Prostate gland (tissue), 2 donors: Measurements from ENCODE around the gene DYSF. TPM values are rescaled to one million over a fixed set of nuclear protein-coding genes. Genes with fewer than 3 reads are reported as not detected.

ENCODE experiments used
- DNase-seq: peaks from one replicate; pipeline ENCODE4 v3.0.0-alpha.2; 2019; ENCODE audit warnings: low spot score
- H3K27ac ChIP-seq, 2 donors: fragments of 200-600 bp; sonication (generic); 2 replicates each; pipeline ENCODE4 v1.5.1; 2017 to 2019
- H3K27me3 ChIP-seq: fragments of 200-600 bp; sonication (generic); replicated peaks from 2 replicates; pipeline ENCODE4 v1.5.1; 2019; ENCODE audit not compliant: insufficient read depth
- H3K36me3 ChIP-seq, 2 donors: fragments of 200-600 bp; sonication (generic); 1 replicate in 1 of 2; 2 replicates in 1 of 2; pipeline versions ENCODE4 v1.5.1 to v1.8.1; 2017 to 2019
- H3K4me1 ChIP-seq: fragments of 200-600 bp; sonication (generic); replicated peaks from 2 replicates; pipeline ENCODE4 v1.5.1; 2019
- H3K4me3 ChIP-seq, 2 donors: fragments of 200-600 bp; sonication (generic); 2 replicates each; pipeline ENCODE4 v1.5.1; 2017 to 2019
- H3K9me3 ChIP-seq: fragments of 200-600 bp; sonication (generic); 2 replicates; pipeline ENCODE4 v1.5.1; 2017
- CTCF ChIP-seq, 4 experiments: fragments of 200-600 bp in 2 of 4; fragments of 450-650 bp in 2 of 4; sonication (generic) in 2 of 4; IDR thresholded peaks; 1 replicate in 3 of 4; 2 replicates in 1 of 4; pipeline ENCODE4 v1.5.1; 2016 to 2019; ENCODE audit warnings: antibody characterized with exemption in 4 of 4, mild to moderate bottlenecking in 2 of 4, moderate library complexity in 2 of 4
- POLR2A ChIP-seq: fragments of 450-650 bp; IDR thresholded peaks from one replicate; pipeline ENCODE4 v1.6.1; 2016; ENCODE audit warnings: antibody characterized with exemption, mild to moderate bottlenecking
- POLR2AphosphoS5 ChIP-seq: sonication (generic); formaldehyde crosslinking; IDR thresholded peaks from one replicate; pipeline ENCODE4 v1.6.1; 2017; ENCODE audit warnings: antibody characterized with exemption
- WGBS: methylation state at CpG from one replicate; pipeline ENCODE4 v1.1.5; 2018; 5-methylcytosine and 5-hydroxymethylcytosine counted together
- intact Hi-C: fragments of 100-400 bp; cut with DNase I; formaldehyde crosslinking; loops from one replicate; pipeline ENCODE4 v1.14.2; 2022
- total RNA-seq, 2 donors: library from RNA; depleted of rRNA; stranded (reverse); fragments of >200 nt; gene quantifications; one replicate each; pipeline ENCODE4 v1.1.0, GENCODE V29; 2016

Gene DYSF
- total RNA-seq, 2 donors from 2014 or later, result 5.9 to 9.4 TPM

- intact Hi-C loops, result no loop called here
- 66% methylated on average over 8 of the region's 8 CpGs for WGBS
- Histone ChIP-seq H3K4me3 (no peak overlapping the region), H3K36me3 (no peaks in the 10 kb centered on the region), H3K9me3 (no peaks in the 10 kb centered on the region), H3K27ac (no peak overlapping the region), H3K4me1 (no peaks in the 10 kb centered on the region), H3K27me3 (no peaks in the 10 kb centered on the region)
- TF ChIP-seq POLR2A, result no peak
- no peak for TF ChIP-seq POLR2AphosphoS5
- no peak for TF ChIP-seq CTCF (IDR thresholded peaks at IDR 0.05)
- DNase-seq, result no peak
Measured at GRCh38 chr2:71711133-71711855, 257.9 kb downstream of the DYSF start.

GRCh38 chr2:71712158-71712818 lies 258.9 kb downstream of the DYSF start:
- intact Hi-C loops, result no loop called here
- no peak for DNase-seq
- no peaks in the 10 kb centered on the region for H3K36me3 ChIP-seq
- no peaks in the 10 kb centered on the region for H3K4me1 ChIP-seq
- TF ChIP-seq POLR2A, result no peak
- TF ChIP-seq POLR2AphosphoS5, result no peak
- TF ChIP-seq CTCF (IDR thresholded peaks at IDR 0.05), result no peak
- WGBS, result 95% methylated on average over 8 of the region's 8 CpGs
- H3K27me3 ChIP-seq, result no peaks in the 10 kb centered on the region
- H3K27ac ChIP-seq, result no peak overlapping the region
- H3K4me3 ChIP-seq, result no peak overlapping the region
- H3K9me3 ChIP-seq, result no peaks in the 10 kb centered on the region

- Histone ChIP-seq H3K4me1 (no peaks in the 10 kb centered on the region), H3K4me3 (no peak overlapping the region), H3K27ac (no peak overlapping the region), H3K27me3 (no peaks in the 10 kb centered on the region), H3K9me3 (no peaks in the 10 kb centered on the region), H3K36me3 (no peaks in the 10 kb centered on the region)
- WGBS, result 96% methylated on average over 10 of the region's 11 CpGs
- intact Hi-C loops, result no loop called here
- no peak for TF ChIP-seq POLR2AphosphoS5
- TF ChIP-seq CTCF (IDR thresholded peaks at IDR 0.05), result no peak
- TF ChIP-seq POLR2A, result no peak
- no peak for DNase-seq
Measured at GRCh38 chr2:71713581-71714580, 260.5 kb downstream of the DYSF start.

- intact Hi-C loops, result no loop called here
- Histone ChIP-seq H3K27me3 (no peaks in the 10 kb centered on the region), H3K4me3 (no peak overlapping the region), H3K9me3 (no peaks in the 10 kb centered on the region), H3K36me3 (no peaks in the 10 kb centered on the region), H3K4me1 (no peaks in the 10 kb centered on the region), H3K27ac (no peak overlapping the region)
- DNase-seq, result no peak
- 91% methylated on average over 4 of the region's 4 CpGs for WGBS
- no peak for TF ChIP-seq POLR2AphosphoS5
- TF ChIP-seq CTCF (IDR thresholded peaks at IDR 0.05), result no peak
- no peak for TF ChIP-seq POLR2A
Measured at GRCh38 chr2:71714601-71715240, 261.4 kb downstream of the DYSF start.
